GM12891 (cell line): Measurements from ENCODE around the gene PRKN.

Experiments used
- POLR2A ChIP-seq: IDR thresholded peaks from 2 replicates; pipeline ENCODE4 v1.6.1; 2011; ENCODE audit warnings: low read depth, low read length, control low read depth
- POLR2AphosphoS5 ChIP-seq: IDR thresholded peaks from 2 replicates; pipeline ENCODE4 v1.6.1; 2011; ENCODE audit warnings: low read depth, low read length, control low read depth

DNA sequence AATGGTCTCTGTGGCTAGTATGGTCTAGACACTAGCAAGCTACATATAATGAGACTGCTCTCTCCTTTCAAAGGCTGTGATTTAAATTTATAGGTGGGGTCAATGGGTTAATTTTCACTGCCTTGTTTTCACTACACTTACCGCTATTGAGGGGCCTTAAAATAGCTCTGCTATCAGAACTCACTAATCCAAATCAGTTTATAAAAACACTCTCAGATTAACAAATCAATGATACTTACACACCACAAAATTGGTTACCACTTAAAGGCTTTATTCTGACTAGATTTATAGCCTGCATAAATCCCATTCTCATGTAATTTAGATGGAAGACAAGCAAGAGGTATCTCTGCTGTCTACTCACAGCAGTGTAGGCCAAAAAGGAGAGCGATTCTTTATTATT lies 1140.7 kb downstream of the PRKN start:
- TF ChIP-seq POLR2AphosphoS5 (no peak), POLR2A (no peak)
